GM12892 (cell line): ENCODE results near the gene NPEPPS.

Experiments used
- DNase-seq: peaks from one replicate; pipeline ENCODE4 v3.0.0; 2011; ENCODE audit not compliant: insufficient read length
- FAIRE-seq: peaks from 2 replicates; lab custom pipeline; 2011; peaks lifted over from hg19 to GRCh38; lab: Jason Lieb, UNC
- POLR2A ChIP-seq: IDR thresholded peaks from 2 replicates; pipeline ENCODE4 v1.6.1; 2011; ENCODE audit warnings: low read depth, low read length, control low read depth
- POLR2AphosphoS5 ChIP-seq: IDR thresholded peaks from 2 replicates; pipeline ENCODE4 v1.6.1; 2011; ENCODE audit warnings: low read depth, low read length, control low read depth
- TAF1 ChIP-seq: IDR thresholded peaks from 2 replicates; pipeline ENCODE4 v1.6.1; 2011; ENCODE audit warnings: low read depth, mild to moderate bottlenecking, control low read depth, low read length, borderline replicate concordance

NPEPPS gene

GRCh38 chr17:47611372-47612350 lies 80.8 kb downstream of the NPEPPS start:
- FAIRE-seq: no peak
- TF ChIP-seq TAF1 (no peak), POLR2A (no peak), POLR2AphosphoS5 (no peak)
- DNase-seq: no peak

- DNase-seq: no peak
- TF ChIP-seq POLR2AphosphoS5: no peak
- no peak for TF ChIP-seq POLR2A
- TF ChIP-seq TAF1: no peak
- peak; percentile 27 for FAIRE-seq
Measured at GRCh38 chr17:47615766-47616424, 85.0 kb downstream of the NPEPPS start.

- DNase-seq (no peak), FAIRE-seq (no peak)
- no peak for TF ChIP-seq POLR2A
- no peak for TF ChIP-seq TAF1
- TF ChIP-seq POLR2AphosphoS5: no peak
Measured at GRCh38 chr17:47618410-47618809, 87.5 kb downstream of the NPEPPS start.

- FAIRE-seq (no peak), DNase-seq (no peak)
- TF ChIP-seq TAF1 (no peak), POLR2A (no peak), POLR2AphosphoS5 (no peak)
Measured at GRCh38 chr17:47620503-47621245, 89.8 kb downstream of the NPEPPS start.

- FAIRE-seq (no peak), DNase-seq (no peak)
- no peak for TF ChIP-seq POLR2A
- TF ChIP-seq POLR2AphosphoS5: no peak
- TF ChIP-seq TAF1: no peak
Measured at GRCh38 chr17:47621293-47622179, 90.6 kb downstream of the NPEPPS start.

GRCh38 chr17:47622180-47622549 lies 91.3 kb downstream of the NPEPPS start:
- TF ChIP-seq TAF1 (no peak), POLR2A (no peak), POLR2AphosphoS5 (no peak)
- no peak for FAIRE-seq
- DNase-seq: no peak

- no peak for DNase-seq
- FAIRE-seq: no peak
- TF ChIP-seq POLR2AphosphoS5 (0 out of 2 replicates have a peak, but pooled peaks have one; percentile 16), TAF1 (no peak), POLR2A (no peak)
Measured at GRCh38 chr17:47624727-47625068, 93.8 kb downstream of the NPEPPS start.

- DNase-seq: no peak
- FAIRE-seq: no peak
- no peak for TF ChIP-seq TAF1
- no peak for TF ChIP-seq POLR2AphosphoS5
- no peak for TF ChIP-seq POLR2A
Measured at GRCh38 chr17:47628014-47628566, 97.2 kb downstream of the NPEPPS start.

GRCh38 chr17:47629826-47630225 lies 98.9 kb downstream of the NPEPPS start:
- TF ChIP-seq TAF1 (no peak), POLR2A (no peak), POLR2AphosphoS5 (no peak)
- FAIRE-seq: no peak
- no peak for DNase-seq

GRCh38 chr17:47630614-47631013 lies 99.7 kb downstream of the NPEPPS start:
- no peak for TF ChIP-seq TAF1
- TF ChIP-seq POLR2AphosphoS5: no peak
- no peak for TF ChIP-seq POLR2A
- FAIRE-seq (no peak), DNase-seq (no peak)
